ENCODE data around the gene HGS. TPM values are rescaled to one million over a fixed set of nuclear protein-coding genes. Genes with fewer than 3 reads are reported as not detected.

HGS gene
- polyA plus RNA-seq, 3 donors, result 19.3 to 200 (median 28.0) TPM

GRCh38 chr17:81723651-81724209, 39.9 kb downstream of the HGS start:
- Histone ChIP-seq H4K20me1 (ENCODE audit: insufficient read depth, low read length) (no peaks in the 10 kb centered on the region), H3K9ac (ENCODE audit: insufficient read depth, low read length, poor library complexity, severe bottlenecking) (no peak overlapping the region), H3K4me2 (replicated peaks; ENCODE audit: extremely low read depth, low read length, poor library complexity, severe bottlenecking) (no peak overlapping the region), H3K27ac (ENCODE audit: low read depth in 1 of 2, low read length in 2 of 2) (no peak overlapping the region), H3K4me1 (ENCODE audit: control insufficient read depth in 1 of 2, insufficient read depth in 2 of 2, low read length in 2 of 2) (peaks cover 0 to 3% of the 10 kb centered on the region in 2 donors), H2AFZ (ENCODE audit: insufficient read depth, low read depth, low read length, poor library complexity, severe bottlenecking) (no peak overlapping the region), H3K9me3 (replicated peaks in 1 of 2; ENCODE audit: control insufficient read depth in 1 of 2, insufficient read depth in 1 of 2, low read length in 2 of 2) (no peaks in the 10 kb centered on the region), H3K4me3 (replicated peaks in 1 of 3; ENCODE audit: low read depth in 2 of 3, low read length in 3 of 3) (no peak overlapping the region), H3K79me2 (ENCODE audit: insufficient read depth, low read length) (no peaks in the 10 kb centered on the region), H3K27me3 (ENCODE audit: control insufficient read depth in 2 of 2, insufficient read depth in 2 of 2, low read length in 2 of 2) (peaks cover 0 to 12% of the 10 kb centered on the region in 2 donors), H3K36me3 (replicated peaks in 1 of 2; ENCODE audit: control insufficient read depth in 1 of 2, insufficient read depth in 2 of 2, low read length in 2 of 2) (no peaks in the 10 kb centered on the region)
- Mint-ChIP-seq H3K4me3 (no peak overlapping the region), H3K27me3 (ENCODE audit: low read depth in 3 of 3) (peaks cover 16 to 20% (median 19%) of the 10 kb centered on the region in 3 donors), H3K27ac (no peak overlapping the region), H3K36me3 (peaks cover 0 to 6% of the 10 kb centered on the region in 2 donors), H3K4me1 (peaks cover 10% of the 10 kb centered on the region), H3K9me3 (peaks cover 0 to 3% (median 0%) of the 10 kb centered on the region in 7 donors)
- DNase-seq, result no peak
- WGBS (ENCODE audit: insufficient coverage), result 83% methylated on average over 7 of the region's 12 CpGs
- TF ChIP-seq, protein P1, sequence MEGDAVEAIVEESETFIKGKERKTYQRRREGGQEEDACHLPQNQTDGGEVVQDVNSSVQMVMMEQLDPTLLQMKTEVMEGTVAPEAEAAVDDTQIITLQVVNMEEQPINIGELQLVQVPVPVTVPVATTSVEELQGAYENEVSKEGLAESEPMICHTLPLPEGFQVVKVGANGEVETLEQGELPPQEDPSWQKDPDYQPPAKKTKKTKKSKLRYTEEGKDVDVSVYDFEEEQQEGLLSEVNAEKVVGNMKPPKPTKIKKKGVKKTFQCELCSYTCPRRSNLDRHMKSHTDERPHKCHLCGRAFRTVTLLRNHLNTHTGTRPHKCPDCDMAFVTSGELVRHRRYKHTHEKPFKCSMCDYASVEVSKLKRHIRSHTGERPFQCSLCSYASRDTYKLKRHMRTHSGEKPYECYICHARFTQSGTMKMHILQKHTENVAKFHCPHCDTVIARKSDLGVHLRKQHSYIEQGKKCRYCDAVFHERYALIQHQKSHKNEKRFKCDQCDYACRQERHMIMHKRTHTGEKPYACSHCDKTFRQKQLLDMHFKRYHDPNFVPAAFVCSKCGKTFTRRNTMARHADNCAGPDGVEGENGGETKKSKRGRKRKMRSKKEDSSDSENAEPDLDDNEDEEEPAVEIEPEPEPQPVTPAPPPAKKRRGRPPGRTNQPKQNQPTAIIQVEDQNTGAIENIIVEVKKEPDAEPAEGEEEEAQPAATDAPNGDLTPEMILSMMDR (IDR thresholded peaks at IDR 0.05), result no peak
- intact Hi-C loops (cut with micrococcal nuclease), result no loop called here

- H3K27me3 Mint-ChIP-seq (ENCODE audit: low read depth in 3 of 3), result peaks cover 16 to 20% (median 19%) of the 10 kb centered on the region in 3 donors
- peaks cover 0 to 12% of the 10 kb centered on the region in 2 donors for H3K27me3 ChIP-seq (ENCODE audit: control insufficient read depth in 2 of 2, insufficient read depth in 2 of 2, low read length in 2 of 2)
These were observed 41.6 kb downstream of the HGS start for GRCh38 chr17:81725439-81725838.

More at GRCh38 chr17:81725439-81725838, 41.6 kb downstream of the HGS start:
- Histone ChIP-seq H3K79me2 (ENCODE audit: insufficient read depth, low read length) (no peaks in the 10 kb centered on the region), H4K20me1 (ENCODE audit: insufficient read depth, low read length) (no peaks in the 10 kb centered on the region), H2AFZ (ENCODE audit: insufficient read depth, low read depth, low read length, poor library complexity, severe bottlenecking) (no peak overlapping the region), H3K9ac (ENCODE audit: insufficient read depth, low read length, poor library complexity, severe bottlenecking) (no peak overlapping the region), H3K4me3 (replicated peaks in 1 of 3; ENCODE audit: low read depth in 2 of 3, low read length in 3 of 3) (no peak overlapping the region), H3K4me1 (ENCODE audit: control insufficient read depth in 1 of 2, insufficient read depth in 2 of 2, low read length in 2 of 2) (peaks cover 0 to 3% of the 10 kb centered on the region in 2 donors), H3K4me2 (replicated peaks; ENCODE audit: extremely low read depth, low read length, poor library complexity, severe bottlenecking) (no peak overlapping the region), H3K27ac (ENCODE audit: low read depth in 1 of 2, low read length in 2 of 2) (no peak overlapping the region), H3K36me3 (replicated peaks in 1 of 2; ENCODE audit: control insufficient read depth in 1 of 2, insufficient read depth in 2 of 2, low read length in 2 of 2) (no peaks in the 10 kb centered on the region), H3K9me3 (replicated peaks in 1 of 2; ENCODE audit: control insufficient read depth in 1 of 2, insufficient read depth in 1 of 2, low read length in 2 of 2) (no peaks in the 10 kb centered on the region)
- Mint-ChIP-seq H3K27ac (no peak overlapping the region), H3K4me1 (peaks cover 10% of the 10 kb centered on the region), H3K36me3 (no peaks in the 10 kb centered on the region), H3K9me3 (peaks cover 0 to 3% (median 0%) of the 10 kb centered on the region in 7 donors), H3K4me3 (no peak overlapping the region)
- TF ChIP-seq, protein P1 (IDR thresholded peaks at IDR 0.05), result no peak
- DNase-seq, result no peak
- WGBS (ENCODE audit: insufficient coverage), result 86% methylated on average over 1 of the region's 9 CpGs
- intact Hi-C loops (cut with micrococcal nuclease), result no loop called here
